Tibial nerve (tissue), 3 donors: ENCODE measurements around the gene METTL13.

Experiments used
- CTCF ChIP-seq, 5 experiments: fragments of 200-600 bp in 3 of 5; fragments of 450-650 bp in 2 of 5; sonication (generic) in 3 of 5; IDR thresholded peaks; one replicate each; pipeline ENCODE4 v1.5.1; 2016 to 2019; ENCODE audit warnings: antibody characterized with exemption in 5 of 5, mild to moderate bottlenecking in 3 of 5, moderate library complexity in 2 of 5
- POLR2A ChIP-seq, 2 donors: fragments of 450-650 bp; IDR thresholded peaks; one replicate each; pipeline ENCODE4 v1.6.1; 2017; ENCODE audit warnings: antibody characterized with exemption in 2 of 2, mild to moderate bottlenecking in 2 of 2, moderate library complexity in 2 of 2

GRCh38 chr1:171769171-171769570, 12.3 kb upstream of the METTL13 start:
- no peak for TF ChIP-seq CTCF (IDR thresholded peaks at IDR 0.05)
- no peak for TF ChIP-seq POLR2A (IDR thresholded peaks at IDR 0.05)
